ENCODE results near the gene IPO5. TPM values are rescaled to one million over a fixed set of nuclear protein-coding genes. Genes with fewer than 3 reads are reported as not detected.

IPO5 gene
- total RNA-seq, 4 donors from 2014 or later, result 104 to 212 (median 147) TPM

DNA sequence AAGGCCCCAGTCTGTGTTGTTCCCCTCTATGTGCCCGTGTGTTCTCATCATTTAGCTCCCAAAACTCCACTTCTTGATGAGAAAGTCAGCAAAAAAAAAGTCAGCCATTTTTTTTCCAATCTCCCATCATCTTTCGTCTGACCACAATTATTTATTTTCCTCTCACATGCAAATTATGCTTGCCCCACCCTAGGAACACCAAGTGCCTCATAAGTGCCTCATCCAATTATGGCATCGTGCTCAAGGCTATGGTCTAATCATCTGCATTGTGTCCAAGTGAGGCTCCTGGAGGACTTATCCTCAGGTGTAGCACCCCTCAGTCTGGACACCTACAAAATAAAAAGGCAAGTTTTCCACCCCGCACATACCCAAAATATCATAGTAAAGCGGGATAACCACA lies 20.8 kb upstream of the IPO5 start:
- DNase-seq, result no peak
- TF ChIP-seq, protein P1, sequence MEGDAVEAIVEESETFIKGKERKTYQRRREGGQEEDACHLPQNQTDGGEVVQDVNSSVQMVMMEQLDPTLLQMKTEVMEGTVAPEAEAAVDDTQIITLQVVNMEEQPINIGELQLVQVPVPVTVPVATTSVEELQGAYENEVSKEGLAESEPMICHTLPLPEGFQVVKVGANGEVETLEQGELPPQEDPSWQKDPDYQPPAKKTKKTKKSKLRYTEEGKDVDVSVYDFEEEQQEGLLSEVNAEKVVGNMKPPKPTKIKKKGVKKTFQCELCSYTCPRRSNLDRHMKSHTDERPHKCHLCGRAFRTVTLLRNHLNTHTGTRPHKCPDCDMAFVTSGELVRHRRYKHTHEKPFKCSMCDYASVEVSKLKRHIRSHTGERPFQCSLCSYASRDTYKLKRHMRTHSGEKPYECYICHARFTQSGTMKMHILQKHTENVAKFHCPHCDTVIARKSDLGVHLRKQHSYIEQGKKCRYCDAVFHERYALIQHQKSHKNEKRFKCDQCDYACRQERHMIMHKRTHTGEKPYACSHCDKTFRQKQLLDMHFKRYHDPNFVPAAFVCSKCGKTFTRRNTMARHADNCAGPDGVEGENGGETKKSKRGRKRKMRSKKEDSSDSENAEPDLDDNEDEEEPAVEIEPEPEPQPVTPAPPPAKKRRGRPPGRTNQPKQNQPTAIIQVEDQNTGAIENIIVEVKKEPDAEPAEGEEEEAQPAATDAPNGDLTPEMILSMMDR (IDR thresholded peaks at IDR 0.05), result no peak
- H3K27ac ChIP-seq, result no peak overlapping the region
- no peaks in the 10 kb centered on the region for H3K4me1 ChIP-seq
- H3K9me3 ChIP-seq, result no peaks in the 10 kb centered on the region
- H3K27me3 ChIP-seq, result no peaks in the 10 kb centered on the region
- no peaks in the 10 kb centered on the region for H3K36me3 ChIP-seq
- intact Hi-C loops (cut with DNase I; ENCODE audit: low total_unique reads), result no loop called here
- H3K4me3 ChIP-seq, result no peak overlapping the region

DNA sequence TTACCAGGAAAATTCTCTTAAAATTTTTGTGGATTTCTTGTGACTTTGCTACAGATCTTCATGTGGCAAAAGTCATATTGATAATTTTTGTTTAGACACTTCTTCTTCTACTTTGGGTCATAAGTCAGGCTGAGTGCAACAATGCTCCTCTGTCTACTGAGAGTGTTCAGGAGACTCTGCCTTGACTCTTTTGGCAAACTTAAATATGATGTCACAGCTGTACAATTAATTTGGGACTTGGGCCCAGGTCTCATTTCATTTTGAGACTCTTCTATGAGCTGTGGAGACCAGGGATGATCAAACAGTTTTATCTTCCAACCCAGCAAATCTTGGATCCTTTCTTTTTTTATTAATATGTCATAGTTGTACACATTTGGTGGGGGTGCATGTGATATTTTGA lies 19.7 kb upstream of the IPO5 start:
- intact Hi-C loops (cut with DNase I; ENCODE audit: low total_unique reads), result no loop called here
- H3K4me1 ChIP-seq, result no peaks in the 10 kb centered on the region
- no peak overlapping the region for H3K4me3 ChIP-seq

DNA sequence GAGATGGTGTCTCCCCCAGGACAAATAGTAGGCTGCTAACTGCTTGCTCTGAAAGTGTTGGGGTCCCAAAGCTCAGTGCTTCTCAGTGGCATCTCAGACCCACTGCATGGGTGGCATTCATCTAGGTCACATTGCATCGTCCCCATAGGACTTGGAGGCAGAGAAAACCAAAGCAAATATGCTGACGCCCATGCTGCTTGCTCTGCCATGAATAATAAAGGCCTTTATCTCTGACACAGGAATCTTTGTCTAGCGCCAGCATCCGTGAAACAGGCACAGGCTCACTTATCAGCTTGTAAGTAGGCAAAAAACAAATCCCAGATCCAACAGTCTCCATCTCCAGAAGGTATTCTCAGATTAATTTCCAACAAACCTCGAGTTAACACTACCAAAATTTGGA lies 18.9 kb upstream of the IPO5 start:
- H3K4me1 ChIP-seq, result no peaks in the 10 kb centered on the region
- H3K27ac ChIP-seq, result no peak overlapping the region
- DNase-seq, result no peak
- intact Hi-C loops (cut with DNase I; ENCODE audit: low total_unique reads), result no loop called here
- H3K9me3 ChIP-seq, result no peaks in the 10 kb centered on the region
- TF ChIP-seq, protein P1 (IDR thresholded peaks at IDR 0.05), result no peak
- TF ChIP-seq POLR2A (IDR thresholded peaks at IDR 0.05), result no peak
- no peaks in the 10 kb centered on the region for H3K36me3 ChIP-seq
- H3K27me3 ChIP-seq, result no peaks in the 10 kb centered on the region
- no peak overlapping the region for H3K4me3 ChIP-seq

More for the DNA sequence above, 19.7 kb upstream of the IPO5 start:
- no peak for DNase-seq
- H3K27ac ChIP-seq, result no peak overlapping the region
- H3K36me3 ChIP-seq, result no peaks in the 10 kb centered on the region
- no peaks in the 10 kb centered on the region for H3K9me3 ChIP-seq
- TF ChIP-seq, protein P1 (IDR thresholded peaks at IDR 0.05), result no peak
- no peak for TF ChIP-seq POLR2A (IDR thresholded peaks at IDR 0.05)
- H3K27me3 ChIP-seq, result no peaks in the 10 kb centered on the region

DNA sequence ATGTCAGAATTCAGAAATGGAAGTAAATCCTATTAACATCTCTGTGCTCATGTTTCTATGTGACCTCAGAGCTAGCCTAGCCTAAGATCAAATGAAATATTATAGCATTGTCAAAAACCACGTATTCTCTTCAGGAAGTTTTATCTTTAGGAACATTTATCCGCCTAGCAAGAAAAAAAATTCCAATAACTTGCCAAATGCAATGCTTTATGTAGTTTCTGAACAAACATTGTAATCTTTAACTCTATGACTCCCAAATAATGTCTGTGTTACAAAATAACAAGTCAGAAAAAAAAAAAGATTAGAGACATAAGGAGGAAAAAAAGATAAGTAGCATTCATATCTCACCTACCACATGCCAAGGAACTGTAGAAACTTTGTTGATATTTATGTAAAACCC lies 18.4 kb upstream of the IPO5 start:
- TF ChIP-seq POLR2A (IDR thresholded peaks at IDR 0.05), result no peak
- TF ChIP-seq, protein P1 (IDR thresholded peaks at IDR 0.05), result no peak
- H3K27me3 ChIP-seq, result no peaks in the 10 kb centered on the region
- H3K9me3 ChIP-seq, result no peaks in the 10 kb centered on the region
- H3K27ac ChIP-seq, result no peak overlapping the region
- H3K4me1 ChIP-seq, result no peaks in the 10 kb centered on the region
- H3K36me3 ChIP-seq, result no peaks in the 10 kb centered on the region
- no peak for DNase-seq
- intact Hi-C loops (cut with DNase I; ENCODE audit: low total_unique reads), result no loop called here
- H3K4me3 ChIP-seq, result no peak overlapping the region

DNA sequence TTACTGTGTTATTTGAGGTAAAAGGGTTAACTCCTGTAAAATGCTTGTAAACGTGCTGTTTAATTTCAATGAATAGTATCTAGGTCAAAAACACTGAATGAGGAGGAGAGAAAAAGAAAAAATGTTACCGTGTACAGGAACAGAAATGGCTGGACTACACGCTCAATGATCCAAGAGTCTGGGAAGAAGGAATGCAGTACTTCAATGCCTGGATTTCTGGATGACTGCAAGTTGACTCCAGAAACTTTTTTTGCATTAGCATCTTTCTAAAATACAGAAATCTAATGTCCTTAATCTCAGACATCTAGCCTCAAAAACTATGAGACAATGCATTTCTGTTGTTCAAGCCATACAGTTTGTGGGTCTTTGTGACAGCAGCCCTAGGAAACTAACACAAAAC lies 17.4 kb upstream of the IPO5 start:
- intact Hi-C loops (cut with DNase I; ENCODE audit: low total_unique reads), result no loop called here
- no peak for DNase-seq
- H3K27me3 ChIP-seq, result no peaks in the 10 kb centered on the region
- no peak overlapping the region for H3K27ac ChIP-seq
- H3K9me3 ChIP-seq, result no peaks in the 10 kb centered on the region
- no peak for TF ChIP-seq POLR2A (IDR thresholded peaks at IDR 0.05)
- TF ChIP-seq, protein P1 (IDR thresholded peaks at IDR 0.05), result no peak
- H3K36me3 ChIP-seq, result no peaks in the 10 kb centered on the region
- no peak overlapping the region for H3K4me3 ChIP-seq
- no peaks in the 10 kb centered on the region for H3K4me1 ChIP-seq
